NCI-H774 (cell line): ENCODE data around the gene MAGI1.
"Not testable (repeated sequence)": the region's sequence is repeated elsewhere in the genome, so short reads cannot be mapped to it uniquely, and the experiment has no call there.

ENCODE experiments used
- DNase-seq: peaks from one replicate; lab custom pipeline; 2025; lab: John Stamatoyannopoulos, UW

The MAGI1 gene

GRCh38 chr3:65560133-65560532 lies 478.6 kb downstream of the MAGI1 start:
- no peak for DNase-seq

DNA sequence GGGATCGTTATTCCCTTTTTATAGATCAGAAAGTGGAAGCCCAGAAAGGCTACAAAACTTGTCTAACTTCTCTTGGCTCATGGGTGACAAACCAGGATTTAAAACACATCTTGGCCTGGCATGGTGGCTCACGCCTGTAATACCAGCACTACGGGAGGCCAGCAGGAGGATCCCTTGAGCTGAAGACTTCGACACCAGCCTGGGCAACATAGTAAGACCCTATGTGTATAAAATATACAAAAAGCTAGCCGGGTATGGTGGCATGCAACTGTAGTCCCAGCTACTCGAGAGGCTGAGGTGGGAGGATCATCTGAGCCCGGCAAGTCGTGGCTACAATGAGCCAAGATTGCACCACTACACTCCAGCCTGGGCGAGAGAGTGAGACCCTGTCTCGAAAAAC lies 479.1 kb downstream of the MAGI1 start:
- DNase-seq, result no peak

GRCh38 chr3:65558826-65559225 lies 479.9 kb downstream of the MAGI1 start:
- DNase-seq, result no peak

- DNase-seq, result no peak
Measured at GRCh38 chr3:65557899-65558564, 480.7 kb downstream of the MAGI1 start.

GRCh38 chr3:65556934-65557577 lies 481.7 kb downstream of the MAGI1 start:
- DNase-seq, result no peak

DNA sequence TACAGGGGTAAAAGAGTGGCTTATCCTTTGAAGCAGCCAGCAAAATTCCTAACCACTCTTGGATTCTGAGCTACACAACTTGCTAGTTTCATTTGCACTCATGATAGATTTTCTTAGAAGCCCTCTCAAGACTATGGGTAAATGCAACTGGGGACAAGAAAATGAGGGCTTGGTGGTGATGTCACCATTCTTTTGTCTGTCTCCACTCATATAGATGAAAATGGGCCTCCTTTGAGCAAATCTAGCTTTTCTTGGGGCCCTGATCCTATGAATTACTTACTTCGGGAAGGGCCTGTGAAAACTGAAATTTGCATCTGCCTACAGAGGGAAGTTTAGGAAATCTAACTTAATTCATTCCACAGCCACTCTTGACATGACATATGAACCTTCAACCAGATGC lies 486.3 kb downstream of the MAGI1 start:
- no peak for DNase-seq

- no peak for DNase-seq
Measured at GRCh38 chr3:65551945-65552344, 486.8 kb downstream of the MAGI1 start.

DNA sequence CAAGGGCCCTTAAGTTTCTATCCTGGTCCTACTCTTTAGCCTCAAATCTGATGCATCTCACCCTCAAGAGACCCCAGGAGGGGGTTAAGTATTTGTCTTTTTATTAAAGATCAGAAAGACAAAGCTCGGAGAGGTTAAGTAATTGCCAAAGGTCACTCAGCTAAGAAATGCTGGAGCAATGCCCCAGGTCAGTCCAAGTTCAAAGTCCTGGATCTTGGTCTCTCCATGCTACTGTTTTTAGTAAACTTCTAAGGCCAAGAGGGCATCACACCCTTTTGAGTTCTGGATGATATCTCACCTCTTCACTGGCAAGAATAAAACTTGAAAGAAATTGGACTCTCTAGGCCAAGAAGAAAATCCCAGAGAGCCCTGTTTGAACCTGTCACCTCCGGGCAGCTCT lies 488.6 kb downstream of the MAGI1 start:
- no peak for DNase-seq

- DNase-seq, result no peak
Measured at GRCh38 chr3:65549626-65549959, 489.1 kb downstream of the MAGI1 start.

- DNase-seq, result no peak
Measured at GRCh38 chr3:65548848-65549625, 489.7 kb downstream of the MAGI1 start.

GRCh38 chr3:65545429-65545828 lies 493.3 kb downstream of the MAGI1 start:
- no peak for DNase-seq

- DNase-seq, result not testable (repeated sequence)
Measured at GRCh38 chr3:65543391-65543790, 495.3 kb downstream of the MAGI1 start.

GRCh38 chr3:65540666-65541065 lies 498.1 kb downstream of the MAGI1 start:
- DNase-seq, result no peak

DNA sequence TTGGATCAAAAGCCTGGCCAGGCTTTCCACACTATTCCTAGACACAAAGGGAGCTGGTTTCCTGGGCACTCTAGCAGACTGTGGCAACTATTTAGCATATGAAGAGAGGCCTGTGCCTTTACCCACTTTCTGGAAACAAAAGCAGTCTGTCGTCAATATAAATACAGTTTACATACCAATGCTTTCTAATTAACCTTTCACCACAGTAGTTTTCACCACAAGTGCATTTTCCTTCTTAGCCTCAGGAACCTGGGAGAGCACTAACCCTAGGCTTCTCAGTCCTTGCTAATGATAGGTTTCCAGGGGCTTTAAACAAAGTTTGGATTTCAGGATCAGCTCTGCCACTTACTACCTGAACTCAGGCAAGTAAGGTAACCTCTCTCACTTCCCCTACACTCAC lies 499.1 kb downstream of the MAGI1 start:
- no peak for DNase-seq

GRCh38 chr3:65538101-65538500 lies 500.6 kb downstream of the MAGI1 start:
- DNase-seq, result no peak

DNA sequence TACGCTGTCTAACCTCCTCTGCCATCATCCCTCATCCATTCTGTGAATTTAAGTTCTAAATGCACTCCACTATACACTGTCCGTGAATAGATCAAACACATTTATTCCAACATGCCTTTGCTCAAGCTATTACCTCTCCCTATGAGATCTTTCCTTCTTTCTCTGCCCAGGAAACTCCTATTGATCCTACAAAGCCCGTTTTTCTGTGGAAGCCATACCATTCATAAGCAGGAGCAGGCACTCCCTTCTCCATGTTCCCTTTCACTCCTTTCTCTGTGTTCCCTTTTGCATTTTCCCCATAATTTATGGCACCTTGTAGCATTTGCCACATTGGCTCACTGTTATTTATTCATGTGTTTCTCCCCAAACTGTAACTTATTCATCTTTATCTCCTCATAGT lies 501.6 kb downstream of the MAGI1 start:
- no peak for DNase-seq

GRCh38 chr3:65535260-65535659 lies 503.5 kb downstream of the MAGI1 start:
- no peak for DNase-seq

GRCh38 chr3:65534805-65535204 lies 503.9 kb downstream of the MAGI1 start:
- no peak for DNase-seq

GRCh38 chr3:65532749-65533148 lies 506.0 kb downstream of the MAGI1 start:
- DNase-seq, result no peak

- no peak for DNase-seq
Measured at GRCh38 chr3:65532215-65532614, 506.5 kb downstream of the MAGI1 start.

- no peak for DNase-seq
Measured at GRCh38 chr3:65531499-65531898, 507.2 kb downstream of the MAGI1 start.

GRCh38 chr3:65526656-65527055 lies 512.1 kb downstream of the MAGI1 start:
- DNase-seq, result no peak

DNA sequence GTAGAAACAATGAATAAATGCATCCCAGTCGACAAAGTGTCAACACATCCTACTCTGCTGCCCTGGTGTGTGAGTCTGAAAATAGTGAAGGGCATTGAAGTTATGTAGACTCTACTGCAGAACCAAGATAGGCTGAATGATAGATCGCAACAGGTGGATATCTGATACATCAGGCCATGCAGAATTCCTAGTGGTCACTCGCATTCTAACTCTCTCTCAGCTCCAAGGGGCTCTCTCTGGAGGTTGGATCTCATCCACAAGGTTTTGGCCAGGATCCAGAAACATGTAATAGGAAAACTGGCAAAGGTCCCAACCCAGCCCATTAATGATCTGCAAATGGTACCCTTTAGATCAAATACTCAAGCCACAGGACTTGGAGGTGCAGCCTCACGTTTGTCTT lies 514.1 kb downstream of the MAGI1 start:
- no peak for DNase-seq
